Prostate gland (tissue), 2 donors: ENCODE results near the gene DENR.

Source experiments
- POLR2AphosphoS5 ChIP-seq: sonication (generic); formaldehyde crosslinking; IDR thresholded peaks from one replicate; pipeline ENCODE4 v1.6.1; 2017; ENCODE audit warnings: antibody characterized with exemption
- TF ChIP-seq, protein P1 (sequence below), 4 experiments: fragments of 200-600 bp in 2 of 4; fragments of 450-650 bp in 2 of 4; sonication (generic) in 2 of 4; IDR thresholded peaks; 1 replicate in 3 of 4; 2 replicates in 1 of 4; pipeline ENCODE4 v1.5.1; 2016 to 2019; ENCODE audit warnings: antibody characterized with exemption in 4 of 4, mild to moderate bottlenecking in 2 of 4, moderate library complexity in 2 of 4

DNA sequence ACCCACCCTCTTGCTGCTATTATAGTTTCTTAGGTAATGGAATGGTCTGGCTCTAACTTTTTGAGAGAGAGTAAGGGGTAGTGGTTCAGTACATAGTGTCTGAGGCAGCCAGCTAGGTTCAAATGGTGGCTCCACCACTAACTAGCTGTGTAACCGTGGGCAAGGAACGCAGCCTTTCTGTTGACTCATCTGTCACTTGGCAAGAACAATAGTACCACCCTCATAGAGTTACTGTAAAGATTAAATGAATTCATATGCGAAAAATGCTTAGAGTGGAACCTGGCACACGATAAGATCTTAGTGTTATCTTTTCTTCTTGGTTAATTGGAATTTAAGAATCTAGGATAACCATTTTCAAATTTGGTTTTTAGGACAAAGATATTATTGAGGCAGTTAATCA lies 35.8 kb downstream of the DENR start:
- no peak for TF ChIP-seq POLR2AphosphoS5
- TF ChIP-seq, protein P1, sequence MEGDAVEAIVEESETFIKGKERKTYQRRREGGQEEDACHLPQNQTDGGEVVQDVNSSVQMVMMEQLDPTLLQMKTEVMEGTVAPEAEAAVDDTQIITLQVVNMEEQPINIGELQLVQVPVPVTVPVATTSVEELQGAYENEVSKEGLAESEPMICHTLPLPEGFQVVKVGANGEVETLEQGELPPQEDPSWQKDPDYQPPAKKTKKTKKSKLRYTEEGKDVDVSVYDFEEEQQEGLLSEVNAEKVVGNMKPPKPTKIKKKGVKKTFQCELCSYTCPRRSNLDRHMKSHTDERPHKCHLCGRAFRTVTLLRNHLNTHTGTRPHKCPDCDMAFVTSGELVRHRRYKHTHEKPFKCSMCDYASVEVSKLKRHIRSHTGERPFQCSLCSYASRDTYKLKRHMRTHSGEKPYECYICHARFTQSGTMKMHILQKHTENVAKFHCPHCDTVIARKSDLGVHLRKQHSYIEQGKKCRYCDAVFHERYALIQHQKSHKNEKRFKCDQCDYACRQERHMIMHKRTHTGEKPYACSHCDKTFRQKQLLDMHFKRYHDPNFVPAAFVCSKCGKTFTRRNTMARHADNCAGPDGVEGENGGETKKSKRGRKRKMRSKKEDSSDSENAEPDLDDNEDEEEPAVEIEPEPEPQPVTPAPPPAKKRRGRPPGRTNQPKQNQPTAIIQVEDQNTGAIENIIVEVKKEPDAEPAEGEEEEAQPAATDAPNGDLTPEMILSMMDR (IDR thresholded peaks at IDR 0.05) = no peak
